IPS-15b (cell line): ENCODE results near the gene RABAC1.

Source experiments
- H3K27me3 ChIP-seq: one replicate; pipeline ENCODE4 v1.6.1; 2013; ENCODE audit warnings: low read length; ENCODE audit not compliant: control insufficient read depth, insufficient read depth
- H3K36me3 ChIP-seq: one replicate; pipeline ENCODE4 v1.6.1; 2013; ENCODE audit warnings: low read length; ENCODE audit not compliant: control insufficient read depth, insufficient read depth
- H3K4me1 ChIP-seq: one replicate; pipeline ENCODE4 v1.6.1; 2013; ENCODE audit warnings: mild to moderate bottlenecking, low read length; ENCODE audit not compliant: control insufficient read depth, insufficient read depth
- H3K4me3 ChIP-seq: one replicate; pipeline ENCODE4 v1.5.1; 2013; ENCODE audit warnings: low read depth, low read length
- H3K9ac ChIP-seq: one replicate; pipeline ENCODE4 v1.6.1; 2013; ENCODE audit warnings: low read depth, mild to moderate bottlenecking, low read length
- H3K9me3 ChIP-seq: one replicate; pipeline ENCODE4 v1.6.1; 2013; ENCODE audit warnings: mild to moderate bottlenecking, low read length; ENCODE audit not compliant: control insufficient read depth, insufficient read depth

RABAC1 gene

GRCh38 chr19:41913538-41914423, 45.3 kb downstream of the RABAC1 start:
- H3K27me3 ChIP-seq: peaks cover 96% of the 10 kb centered on the region
- H3K9ac ChIP-seq: no peak overlapping the region
- no peaks in the 10 kb centered on the region for H3K4me1 ChIP-seq
- no peaks in the 10 kb centered on the region for H3K36me3 ChIP-seq
- peak overlapping the region; percentile 54 for H3K4me3 ChIP-seq
- no peaks in the 10 kb centered on the region for H3K9me3 ChIP-seq

GRCh38 chr19:41912899-41913537, 46.1 kb downstream of the RABAC1 start:
- no peaks in the 10 kb centered on the region for H3K36me3 ChIP-seq
- H3K27me3 ChIP-seq: peaks cover 89% of the 10 kb centered on the region
- H3K9ac ChIP-seq: no peak overlapping the region
- H3K4me3 ChIP-seq: peak overlapping the region; percentile 54
- H3K4me1 ChIP-seq: no peaks in the 10 kb centered on the region
- no peaks in the 10 kb centered on the region for H3K9me3 ChIP-seq

- Histone ChIP-seq H3K9me3 (no peaks in the 10 kb centered on the region), H3K4me1 (no peaks in the 10 kb centered on the region), H3K4me3 (peak overlapping the region; percentile 54), H3K9ac (no peak overlapping the region), H3K36me3 (no peaks in the 10 kb centered on the region), H3K27me3 (peaks cover 81% of the 10 kb centered on the region)
Measured at GRCh38 chr19:41911889-41912731, 47.0 kb downstream of the RABAC1 start.

- H3K27me3 ChIP-seq: peaks cover 72% of the 10 kb centered on the region
- no peak overlapping the region for H3K4me3 ChIP-seq
- H3K9ac ChIP-seq: no peak overlapping the region
Measured at GRCh38 chr19:41910992-41911888, 47.9 kb downstream of the RABAC1 start.

GRCh38 chr19:41910240-41910991, 48.7 kb downstream of the RABAC1 start:
- H3K36me3 ChIP-seq: peaks cover 4% of the 10 kb centered on the region
- H3K27me3 ChIP-seq: peaks cover 64% of the 10 kb centered on the region

More at GRCh38 chr19:41910992-41911888, 47.9 kb downstream of the RABAC1 start:
- H3K36me3 ChIP-seq: no peaks in the 10 kb centered on the region
- no peaks in the 10 kb centered on the region for H3K9me3 ChIP-seq
- no peaks in the 10 kb centered on the region for H3K4me1 ChIP-seq

GRCh38 chr19:41909706-41910105, 49.4 kb downstream of the RABAC1 start:
- Histone ChIP-seq H3K4me3 (no peak overlapping the region), H3K9me3 (no peaks in the 10 kb centered on the region), H3K36me3 (peaks cover 8% of the 10 kb centered on the region), H3K4me1 (no peaks in the 10 kb centered on the region), H3K9ac (no peak overlapping the region), H3K27me3 (peaks cover 58% of the 10 kb centered on the region)

More at GRCh38 chr19:41910240-41910991, 48.7 kb downstream of the RABAC1 start:
- H3K9ac ChIP-seq: no peak overlapping the region
- no peak overlapping the region for H3K4me3 ChIP-seq
- no peaks in the 10 kb centered on the region for H3K4me1 ChIP-seq
- no peaks in the 10 kb centered on the region for H3K9me3 ChIP-seq

GRCh38 chr19:41908724-41909464, 50.2 kb downstream of the RABAC1 start:
- Histone ChIP-seq H3K9ac (no peak overlapping the region), H3K9me3 (no peaks in the 10 kb centered on the region), H3K36me3 (peaks cover 10% of the 10 kb centered on the region), H3K4me3 (no peak overlapping the region), H3K27me3 (peaks cover 49% of the 10 kb centered on the region), H3K4me1 (no peaks in the 10 kb centered on the region)

- peaks cover 15% of the 10 kb centered on the region for H3K36me3 ChIP-seq
Measured at GRCh38 chr19:41907994-41908615, 51.0 kb downstream of the RABAC1 start.

GRCh38 chr19:41906916-41907680, 52.0 kb downstream of the RABAC1 start:
- peaks cover 24% of the 10 kb centered on the region for H3K36me3 ChIP-seq
- H3K9me3 ChIP-seq: no peaks in the 10 kb centered on the region
- H3K4me3 ChIP-seq: no peak overlapping the region
- peaks cover 33% of the 10 kb centered on the region for H3K27me3 ChIP-seq
- H3K9ac ChIP-seq: no peak overlapping the region
- no peaks in the 10 kb centered on the region for H3K4me1 ChIP-seq

More at GRCh38 chr19:41907994-41908615, 51.0 kb downstream of the RABAC1 start:
- H3K9ac ChIP-seq: no peak overlapping the region
- peaks cover 42% of the 10 kb centered on the region for H3K27me3 ChIP-seq
- no peaks in the 10 kb centered on the region for H3K9me3 ChIP-seq
- H3K4me1 ChIP-seq: no peaks in the 10 kb centered on the region
- H3K4me3 ChIP-seq: no peak overlapping the region
